ENCODE data around the gene BRF1. TPM values are rescaled to one million over a fixed set of nuclear protein-coding genes. Genes with fewer than 3 reads are reported as not detected.

The BRF1 gene
- total and polyA plus RNA-seq, 9 donors = 20.4 to 47.3 (median 37.1) TPM

DNA sequence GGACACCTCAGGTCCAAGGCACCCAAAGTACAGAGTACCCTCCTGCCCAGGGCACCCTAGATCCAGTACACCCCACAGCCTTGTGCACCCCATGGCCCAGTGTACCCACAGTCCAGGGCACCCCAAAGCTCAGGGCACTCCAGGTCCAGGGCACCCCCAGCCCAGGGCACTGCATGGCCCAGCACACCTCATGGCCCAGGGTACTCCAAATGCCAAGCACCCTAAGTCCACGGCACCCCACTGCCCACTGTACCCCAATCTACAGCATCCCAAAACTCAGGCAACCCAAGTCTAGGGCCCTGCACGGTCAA is 138.2 kb downstream of the BRF1 start:
- Histone ChIP-seq H3K27ac (no peak overlapping the region), H3K27me3 (no peaks in the 10 kb centered on the region), H3K36me3 (no peaks in the 10 kb centered on the region), H3K4me1 (ENCODE audit: insufficient read depth) (peaks cover under 1% of the 10 kb centered on the region), H3K4me3 (no peak overlapping the region), H3K9me3 (no peaks in the 10 kb centered on the region)
- TF ChIP-seq POLR2A (IDR thresholded peaks at IDR 0.05) = no peak
- no peak for DNase-seq
- 91 to 95% (median 95%) methylated on average over 2 of the region's 2 CpGs for WGBS, 3 donors
- intact Hi-C loops (cut with DNase I) = no loop called here

- no peaks in the 10 kb centered on the region for H3K36me3 ChIP-seq
- no peak for TF ChIP-seq EP300 (IDR thresholded peaks at IDR 0.05)
- no peak for TF ChIP-seq POLR2A (IDR thresholded peaks at IDR 0.05)
- TF ChIP-seq CTCF (IDR thresholded peaks at IDR 0.05) = no peak
- H3K4me3 ChIP-seq = no peak overlapping the region
- WGBS, 3 donors = 79 to 85% (median 83%) methylated on average over 10 of the region's 10 CpGs
- H3K27me3 ChIP-seq = no peaks in the 10 kb centered on the region
- intact Hi-C loops (cut with DNase I) = no loop called here
- H3K27ac ChIP-seq = no peak overlapping the region
- no peak for DNase-seq
- no peaks in the 10 kb centered on the region for H3K9me3 ChIP-seq
- no peaks in the 10 kb centered on the region for H3K4me1 ChIP-seq (ENCODE audit: insufficient read depth)
These were observed 138.7 kb downstream of the BRF1 start for GRCh38 chr14:105161964-105162668.

DNA sequence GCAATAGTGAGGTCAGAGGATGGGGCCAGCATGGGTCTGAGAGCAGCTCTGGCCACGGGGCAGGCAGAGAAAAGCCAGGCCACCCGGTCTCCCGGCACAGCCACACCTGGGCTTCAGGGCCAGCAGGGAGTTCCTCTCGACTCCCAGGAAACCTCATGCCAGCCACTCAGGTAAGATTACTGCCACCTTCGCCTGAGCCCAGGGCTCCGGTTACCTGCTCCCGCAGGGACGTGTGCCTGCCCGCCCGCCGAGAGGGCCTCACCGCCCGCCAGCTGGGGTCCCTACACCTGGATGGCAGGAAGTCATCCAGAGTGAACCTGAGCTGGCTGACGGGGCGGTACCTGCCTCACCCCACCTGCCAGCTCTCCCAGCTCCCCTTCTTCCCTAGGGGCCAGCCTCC is 139.5 kb downstream of the BRF1 start:
- Histone ChIP-seq H3K36me3 (no peaks in the 10 kb centered on the region), H3K4me1 (ENCODE audit: insufficient read depth) (no peaks in the 10 kb centered on the region), H3K4me3 (no peak overlapping the region), H3K27ac (no peak overlapping the region), H3K27me3 (no peaks in the 10 kb centered on the region), H3K9me3 (no peaks in the 10 kb centered on the region)
- 78 to 84% (median 82%) methylated on average over 13 to 15 of the region's 15 CpGs for WGBS, 3 donors
- intact Hi-C loops (cut with DNase I) = no loop called here
- DNase-seq = no peak
- TF ChIP-seq CTCF (IDR thresholded peaks at IDR 0.05) (no peak), POLR2A (IDR thresholded peaks at IDR 0.05) (no peak), EP300 (IDR thresholded peaks at IDR 0.05) (no peak)

DNA sequence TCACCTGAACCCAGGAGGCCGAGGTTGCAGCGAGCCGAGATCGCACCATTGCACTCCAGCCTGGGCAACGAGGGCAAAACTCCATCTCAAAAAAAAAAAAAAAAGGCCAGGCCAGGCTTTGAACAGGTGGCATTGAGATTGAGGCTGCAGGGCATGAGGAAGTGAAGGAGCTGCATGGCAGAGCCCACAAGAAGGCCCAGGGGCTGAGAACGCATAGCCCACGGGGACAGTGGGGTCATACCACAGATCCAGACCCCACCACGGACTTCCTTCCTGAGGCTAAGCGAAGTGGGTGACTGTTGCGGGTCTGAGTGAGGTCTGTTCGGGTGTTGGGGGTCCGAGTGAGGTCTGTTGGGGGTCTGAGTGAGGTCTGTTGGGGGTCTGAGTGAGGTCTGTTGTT is 140.0 kb downstream of the BRF1 start:
- Histone ChIP-seq H3K4me3 (no peak overlapping the region), H3K36me3 (no peaks in the 10 kb centered on the region), H3K27ac (no peak overlapping the region), H3K9me3 (no peaks in the 10 kb centered on the region), H3K4me1 (ENCODE audit: insufficient read depth) (no peaks in the 10 kb centered on the region), H3K27me3 (no peaks in the 10 kb centered on the region)
- DNase-seq = no peak
- intact Hi-C loops (cut with DNase I) = no loop called here
- WGBS, 3 donors = 82 to 89% (median 86%) methylated on average over 12 of the region's 12 CpGs
- no peak for TF ChIP-seq POLR2A (IDR thresholded peaks at IDR 0.05)
- TF ChIP-seq CTCF (IDR thresholded peaks at IDR 0.05) = no peak
- TF ChIP-seq EP300 (IDR thresholded peaks at IDR 0.05) = no peak

DNA sequence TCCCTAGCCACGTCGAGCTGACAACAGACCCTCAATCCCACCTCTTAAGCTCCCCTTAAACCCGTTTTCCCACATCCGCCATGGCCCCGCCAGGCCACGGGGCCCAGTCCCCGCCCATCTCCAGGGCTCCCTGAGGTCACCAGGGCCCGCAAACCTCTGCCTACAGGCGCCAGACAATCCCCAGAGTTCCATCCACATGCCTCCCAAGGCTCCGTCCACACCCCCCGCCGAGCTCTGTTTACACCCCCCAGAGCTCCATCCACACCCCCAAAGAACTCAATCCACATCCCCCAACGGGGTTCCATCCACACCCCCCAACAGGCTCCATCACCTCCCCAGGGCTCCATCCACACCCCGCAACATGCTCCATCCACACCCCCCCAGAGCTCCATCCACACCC is 141.5 kb downstream of the BRF1 start:
- no peak for DNase-seq
- Histone ChIP-seq H3K27me3 (no peaks in the 10 kb centered on the region), H3K27ac (no peak overlapping the region), H3K4me3 (no peak overlapping the region), H3K36me3 (no peaks in the 10 kb centered on the region), H3K4me1 (ENCODE audit: insufficient read depth) (no peaks in the 10 kb centered on the region), H3K9me3 (no peaks in the 10 kb centered on the region)
- TF ChIP-seq CTCF (IDR thresholded peaks at IDR 0.05) (no peak), POLR2A (IDR thresholded peaks at IDR 0.05) (no peak), EP300 (IDR thresholded peaks at IDR 0.05) (no peak)
- intact Hi-C loops (cut with DNase I) = no loop called here
- WGBS, 3 donors = 80 to 85% (median 84%) methylated on average over 14 of the region's 14 CpGs

Other genes with a start within 250 kb of the BRF1 start
- gene GPR132, start 235.6 kb downstream of the BRF1 start, total RNA-seq = 1 to 10 TPM in 1 of 7 donors, under 1 TPM in 6; 0.35 to 2.0 (median 0.79) TPM
- gene GPR132, start 235.6 kb downstream of the BRF1 start, polyA plus RNA-seq = under 1 TPM; 0.27 to 0.45 TPM
- 10 to 100 TPM in 1 of 7 donors, 1 to 10 TPM in 6; 2.5 to 10.2 (median 6.5) TPM for gene JAG2, start 132.2 kb downstream of the BRF1 start, total RNA-seq
- 1 to 10 TPM in 1 of 2 donors, under 1 TPM in 1; 0.78 to 7.0 TPM for gene JAG2, start 132.2 kb downstream of the BRF1 start, polyA plus RNA-seq
- 10 to 100 TPM in 6 of 7 donors, 1 to 10 TPM in 1; 3.7 to 22.5 (median 12.2) TPM for gene NUDT14, start 119.7 kb downstream of the BRF1 start, total RNA-seq
- 10 to 100 TPM in 1 of 2 donors, under 1 TPM in 1; 0.68 to 10.9 TPM for gene NUDT14, start 119.7 kb downstream of the BRF1 start, polyA plus RNA-seq
- 10 to 100 TPM; 19.3 to 40.1 (median 34.4) TPM for gene BTBD6, start 52.5 kb downstream of the BRF1 start, total RNA-seq
- 10 to 100 TPM; 16.6 to 39.2 TPM for gene BTBD6, start 52.5 kb downstream of the BRF1 start, polyA plus RNA-seq
- 10 to 100 TPM; 41.4 to 91.9 (median 60.7) TPM for gene PACS2, start 13.7 kb upstream of the BRF1 start, total RNA-seq
- gene PACS2, start 13.7 kb upstream of the BRF1 start, polyA plus RNA-seq = 10 to 100 TPM; 21.2 to 55.9 TPM
- 1 to 10 TPM in 5 of 7 donors, under 1 TPM in 2; 0.11 to 5.1 (median 2.5) TPM for gene TEX22, start 97.5 kb upstream of the BRF1 start, total RNA-seq
- under 1 TPM in 1 of 2 donors, not detected in 1; 0.59 TPM for gene TEX22, start 97.5 kb upstream of the BRF1 start, polyA plus RNA-seq
- gene MTA1, start 118.8 kb upstream of the BRF1 start, total RNA-seq = 100 to 1,000 TPM in 5 of 7 donors, 10 to 100 TPM in 2; 45.7 to 128 (median 112) TPM
- gene MTA1, start 118.8 kb upstream of the BRF1 start, polyA plus RNA-seq = 10 to 100 TPM; 23.0 to 72.3 TPM
- 100 to 1,000 TPM in 1 of 7 donors, 10 to 100 TPM in 6; 21.3 to 242 (median 47.8) TPM for gene CRIP2, start 173.8 kb upstream of the BRF1 start, total RNA-seq
- 10 to 100 TPM in 1 of 2 donors, under 1 TPM in 1; 0.35 to 95.1 TPM for gene CRIP2, start 173.8 kb upstream of the BRF1 start, polyA plus RNA-seq
- gene CRIP1, start 185.9 kb upstream of the BRF1 start, total RNA-seq = 10 to 100 TPM in 5 of 7 donors, 1 to 10 TPM in 2; 3.2 to 72.8 (median 26.4) TPM
- gene CRIP1, start 185.9 kb upstream of the BRF1 start, polyA plus RNA-seq = 100 to 1,000 TPM in 1 of 2 donors, 1 to 10 TPM in 1; 7.2 to 116 TPM
- gene TEDC1, start 190.2 kb upstream of the BRF1 start, total RNA-seq = 1 to 10 TPM; 2.6 to 8.2 (median 3.8) TPM
- gene TEDC1, start 190.2 kb upstream of the BRF1 start, polyA plus RNA-seq = 1 to 10 TPM in 1 of 2 donors, not detected in 1; 5.3 TPM
- 1 to 10 TPM; 3.3 to 9.0 (median 4.4) TPM for gene TMEM121, start 225.6 kb upstream of the BRF1 start, total RNA-seq
- 1 to 10 TPM in 1 of 2 donors, not detected in 1; 3.8 TPM for gene TMEM121, start 225.6 kb upstream of the BRF1 start, polyA plus RNA-seq

Data from ovary (tissue), 9 donors.